Endothelial cell of hepatic sinusoid (primary cell): ENCODE measurements around the gene IGSF1.
"Not testable (repeated sequence)": the region's sequence is repeated elsewhere in the genome, so short reads cannot be mapped to it uniquely, and the experiment has no call there.

Experiments used
- in situ Hi-C: cut with HindIII; loops from 2 replicates; pipeline ENCODE4 v1.10.0; 2017; ENCODE audit warnings: low sequenced_read_pairs

IGSF1 gene

DNA sequence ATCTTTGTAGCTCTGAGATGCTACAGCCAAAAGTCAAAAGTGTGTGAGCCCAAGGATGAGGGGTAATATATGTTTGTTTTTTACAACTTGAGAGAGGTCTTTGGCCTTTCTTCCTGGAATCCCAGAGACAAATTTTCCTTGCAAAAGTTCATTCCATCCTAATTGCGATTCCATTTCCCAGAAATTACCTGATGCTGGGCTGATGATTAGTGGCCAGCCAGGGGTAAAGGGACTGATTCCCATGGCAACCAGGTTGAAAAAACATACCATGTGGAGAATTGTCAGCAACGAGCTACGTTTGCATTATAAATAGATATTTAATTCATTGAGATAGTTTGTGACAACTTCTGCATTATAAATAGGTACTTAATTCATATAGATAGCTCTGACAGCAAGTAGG lies 17.8 kb downstream of the IGSF1 start:
- in situ Hi-C loops: no loop called here

DNA sequence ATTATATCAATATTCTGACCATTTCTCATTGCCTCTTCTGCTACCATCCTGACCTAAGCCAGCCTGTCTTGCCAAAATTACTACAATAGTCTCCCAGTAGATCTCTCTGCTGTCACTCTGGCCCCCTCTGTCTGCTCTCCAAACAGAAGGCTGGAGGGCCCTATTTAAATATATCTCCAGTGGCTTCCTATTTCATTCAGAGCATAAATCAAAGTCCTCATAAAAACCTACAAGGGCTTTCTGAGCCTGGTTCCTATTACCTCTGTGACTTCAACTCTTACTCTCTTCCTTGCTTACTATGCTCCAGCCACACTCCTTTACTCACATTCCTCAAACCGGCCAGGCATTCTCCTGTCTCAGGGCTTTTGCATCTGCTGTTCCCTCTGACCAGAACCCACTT lies 19.0 kb downstream of the IGSF1 start:
- in situ Hi-C loops: no loop called here

DNA sequence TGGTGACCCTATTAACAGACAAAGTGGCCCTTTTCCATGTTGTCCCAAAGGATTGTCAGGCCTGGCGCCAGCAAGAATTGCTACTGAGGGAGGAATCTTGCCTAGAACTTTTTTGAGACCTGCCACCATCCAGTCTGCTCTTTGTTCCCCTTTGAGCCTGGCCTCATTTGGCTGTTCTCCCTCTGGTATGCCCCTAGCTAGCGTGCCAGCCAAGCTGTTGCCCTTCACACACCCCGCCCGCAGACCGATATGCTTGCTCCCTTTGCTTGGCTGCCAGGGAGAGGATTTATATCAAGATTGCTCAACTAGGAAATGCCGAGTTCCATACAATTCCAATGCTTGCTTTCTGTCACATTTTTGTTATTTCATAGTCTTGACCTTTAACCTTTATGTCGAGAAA lies 24.4 kb downstream of the IGSF1 start:
- in situ Hi-C loops: no loop called here

DNA sequence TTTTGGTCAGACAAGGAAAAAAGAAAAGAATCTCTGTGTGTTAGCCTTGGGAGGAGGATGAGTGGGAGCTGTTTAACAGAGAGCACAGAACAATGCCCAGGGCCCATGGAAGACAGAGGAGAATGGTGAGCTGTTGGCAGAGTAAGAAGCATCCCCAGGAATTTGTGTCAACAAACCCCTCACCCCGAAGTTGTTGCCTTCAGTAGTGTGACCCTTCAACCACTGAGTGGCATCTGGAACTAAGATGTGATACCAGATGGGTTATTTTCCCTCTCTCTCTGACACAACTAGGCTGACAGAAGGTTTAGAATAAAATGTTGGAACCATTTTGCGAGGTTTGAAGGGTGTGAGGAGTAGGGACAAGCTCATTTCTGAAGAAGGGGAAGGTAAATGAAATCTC lies 25.1 kb downstream of the IGSF1 start:
- in situ Hi-C loops: no loop called here

DNA sequence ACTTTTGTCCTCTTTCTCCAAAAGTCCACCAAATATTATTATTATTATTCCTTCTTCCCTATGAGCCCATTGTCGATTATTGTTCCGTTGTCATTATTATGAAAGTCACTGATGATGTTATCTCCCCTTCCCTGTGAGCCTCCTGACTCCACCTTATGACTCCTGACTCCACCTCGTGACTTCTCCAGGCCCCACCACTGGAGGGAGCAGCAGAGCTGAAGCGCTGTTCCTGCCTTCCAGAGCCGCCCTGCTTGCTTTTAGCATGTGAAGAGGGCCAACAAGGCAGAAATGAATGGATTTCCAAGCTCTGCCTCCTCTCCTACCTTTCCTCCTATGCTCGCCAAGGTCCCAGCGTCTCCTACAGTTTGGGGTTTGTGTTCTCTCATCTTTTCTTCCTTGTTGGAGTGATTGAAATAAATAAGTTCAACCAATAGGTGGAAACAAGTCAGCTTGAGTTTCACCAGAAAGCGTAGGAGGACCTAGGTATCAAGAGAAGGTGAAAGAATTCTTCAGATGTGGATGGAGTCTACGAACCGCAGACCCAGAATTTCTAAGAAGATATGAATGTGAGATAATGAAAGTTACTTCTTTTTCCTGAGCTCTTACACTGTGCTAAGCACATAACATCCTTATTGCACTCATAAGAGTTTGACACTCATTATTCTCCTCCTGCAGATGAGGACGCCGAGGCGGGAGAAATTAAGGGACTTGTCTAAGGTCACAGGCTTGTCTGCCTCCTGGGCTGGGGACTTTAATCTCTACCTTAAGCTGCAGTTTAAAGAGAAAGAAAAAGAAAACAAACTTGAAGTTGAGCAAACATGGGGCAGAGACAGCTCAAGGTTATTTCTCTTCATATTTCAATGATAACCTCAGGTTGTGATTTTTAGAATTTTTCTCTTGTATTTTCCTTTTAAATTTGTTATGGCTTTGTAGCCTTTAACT lies 26.1 kb downstream of the IGSF1 start:
- in situ Hi-C loops: no loop called here

DNA sequence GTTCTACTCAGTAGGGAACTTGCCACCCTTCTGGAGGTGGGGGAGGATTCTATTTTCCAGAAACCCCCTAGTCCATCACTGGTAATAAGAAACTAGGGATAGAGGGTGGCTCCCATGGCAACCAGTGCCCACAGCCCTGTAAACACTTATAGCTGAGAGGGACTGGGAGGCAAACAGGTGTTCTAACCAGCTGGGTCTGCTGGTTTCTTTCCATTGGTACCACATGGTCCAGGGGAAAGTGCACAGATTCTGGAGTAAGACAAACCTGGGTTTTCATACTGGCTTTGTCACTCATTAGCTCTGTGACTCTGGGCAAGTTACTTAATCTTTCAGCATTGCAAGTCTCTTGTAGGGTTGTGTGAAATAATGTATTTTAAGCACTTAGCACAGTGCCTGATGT lies 26.9 kb downstream of the IGSF1 start:
- in situ Hi-C loops: no loop called here

DNA sequence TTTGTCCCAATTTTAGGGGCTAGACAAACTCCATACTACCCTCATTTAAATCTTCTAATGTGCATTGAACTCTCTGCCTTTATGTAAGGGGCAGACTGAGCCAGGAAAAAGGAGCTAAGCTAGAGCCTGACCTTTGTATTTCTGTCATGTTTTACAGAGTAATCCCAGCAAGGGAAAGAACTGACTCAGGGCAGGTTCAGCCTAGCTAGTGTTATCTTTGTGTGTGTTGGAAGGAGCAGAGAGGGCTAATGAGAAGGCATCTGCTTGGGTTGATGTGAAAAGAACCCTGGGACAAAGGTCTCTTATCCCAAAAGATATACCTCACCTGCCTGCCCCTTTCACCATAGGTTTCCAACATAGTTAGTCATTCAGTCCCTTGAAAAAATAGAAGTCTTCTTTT lies 31.7 kb downstream of the IGSF1 start:
- in situ Hi-C loops: no loop called here

DNA sequence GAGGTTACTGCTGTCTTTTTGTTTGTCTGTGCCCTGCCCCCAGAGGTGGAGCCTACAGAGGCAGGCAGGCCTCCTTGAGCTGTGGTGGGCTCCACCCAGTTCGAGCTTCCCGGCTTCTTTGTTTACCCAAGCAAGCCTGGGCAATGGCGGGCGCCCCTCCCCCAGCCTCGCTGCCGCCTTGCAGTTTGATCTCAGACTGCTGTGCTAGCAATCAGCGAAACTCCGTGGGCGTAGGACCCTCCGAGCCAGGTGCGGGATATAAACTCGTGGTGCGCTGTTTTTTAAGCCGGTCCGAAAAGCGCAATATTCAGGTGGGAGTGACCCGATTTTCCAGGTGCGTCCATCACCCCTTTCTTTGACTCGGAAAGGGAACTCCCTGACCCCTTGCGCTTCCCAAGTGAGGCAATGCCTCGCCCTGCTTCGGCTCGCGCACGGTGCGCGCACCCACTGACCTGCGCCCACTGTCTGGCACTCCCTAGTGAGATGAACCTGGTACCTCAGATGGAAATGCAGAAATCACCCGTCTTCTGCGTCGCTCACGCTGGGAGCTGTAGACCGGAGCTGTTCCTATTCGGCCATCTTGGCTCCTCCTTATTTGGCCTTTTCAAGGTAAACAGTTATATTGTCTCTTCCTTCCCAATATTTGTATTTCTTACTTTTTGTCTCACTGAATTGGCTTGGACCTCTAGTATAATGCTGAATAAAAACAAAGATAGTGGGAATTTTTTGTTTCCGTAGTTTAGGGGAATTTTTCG lies 37.9 kb downstream of the IGSF1 start:
- in situ Hi-C loops: not testable (repeated sequence)

DNA sequence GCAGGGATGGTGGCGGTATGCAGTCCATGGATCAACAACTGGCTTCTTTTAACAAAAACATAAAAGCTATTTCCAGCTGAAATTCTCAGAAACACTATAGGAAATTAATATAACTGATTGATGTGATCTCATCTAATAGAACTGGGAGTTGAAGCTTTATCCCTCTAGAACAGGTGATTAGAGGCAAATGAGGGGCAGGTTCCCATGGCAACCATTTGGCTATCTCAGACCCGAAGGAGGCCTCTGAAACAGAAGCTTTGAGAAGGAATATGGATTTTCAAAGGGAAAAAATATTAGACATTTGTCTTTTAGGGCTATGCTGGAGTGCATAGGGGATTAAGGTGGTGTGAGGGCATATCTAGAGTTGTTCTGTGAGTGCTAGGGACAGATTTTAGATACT lies 50.0 kb downstream of the IGSF1 start:
- in situ Hi-C loops: no loop called here

DNA sequence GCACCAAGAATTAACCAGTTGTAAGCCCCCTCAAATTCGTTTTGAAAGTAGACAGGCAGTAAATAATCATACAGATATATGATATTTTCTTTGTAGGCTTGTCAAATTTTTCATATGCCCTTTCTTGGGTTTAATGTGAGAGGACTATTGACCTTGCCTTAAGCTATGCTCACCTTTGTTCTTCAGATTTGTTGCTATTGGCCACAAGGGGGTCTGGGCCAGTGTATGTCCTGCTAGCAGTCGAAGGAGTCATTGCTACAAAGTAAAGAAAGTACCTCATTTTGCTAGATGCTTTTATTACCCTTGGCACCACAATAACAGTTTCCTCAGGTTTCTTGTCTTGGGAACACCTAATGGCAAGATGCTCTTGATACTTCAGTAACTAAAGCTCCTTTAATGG lies 51.7 kb downstream of the IGSF1 start:
- in situ Hi-C loops: no loop called here

DNA sequence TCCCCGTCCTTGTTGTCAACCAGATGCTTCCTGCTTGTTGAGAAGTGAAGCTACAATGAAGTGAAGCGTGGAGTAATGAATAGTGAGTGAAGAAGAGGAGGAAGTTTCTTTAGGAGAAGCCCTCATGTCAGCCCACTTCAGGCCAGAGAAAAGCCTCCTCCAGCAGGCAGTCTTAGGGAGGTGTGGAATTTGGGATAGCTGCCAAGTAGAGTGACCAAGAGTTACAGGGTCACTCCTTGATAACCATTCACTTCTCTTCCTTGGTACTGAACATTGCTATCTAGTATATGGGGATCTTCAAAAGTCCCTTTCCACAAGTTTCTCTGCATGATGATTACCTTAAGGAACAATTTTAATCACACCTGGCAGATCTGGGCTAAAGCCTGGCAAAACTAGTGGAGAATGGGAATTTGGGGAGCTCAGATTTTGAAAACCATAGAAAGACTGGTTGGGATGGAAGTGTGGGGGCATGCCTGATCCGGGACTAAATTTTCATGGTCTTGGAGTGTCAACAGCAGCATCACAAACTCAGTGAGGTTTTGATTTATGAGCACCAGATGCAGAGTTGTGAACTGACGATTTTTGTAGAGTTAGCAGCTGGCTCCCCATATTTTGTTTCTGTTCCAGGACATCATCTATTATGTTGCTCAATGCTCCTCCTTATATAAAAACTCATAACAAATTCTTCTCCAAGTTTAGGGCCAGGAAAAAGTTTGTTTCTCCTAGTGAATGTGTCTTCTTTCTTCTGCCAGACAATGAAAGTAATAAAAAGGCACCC lies 53.1 kb downstream of the IGSF1 start:
- in situ Hi-C loops: no loop called here

DNA sequence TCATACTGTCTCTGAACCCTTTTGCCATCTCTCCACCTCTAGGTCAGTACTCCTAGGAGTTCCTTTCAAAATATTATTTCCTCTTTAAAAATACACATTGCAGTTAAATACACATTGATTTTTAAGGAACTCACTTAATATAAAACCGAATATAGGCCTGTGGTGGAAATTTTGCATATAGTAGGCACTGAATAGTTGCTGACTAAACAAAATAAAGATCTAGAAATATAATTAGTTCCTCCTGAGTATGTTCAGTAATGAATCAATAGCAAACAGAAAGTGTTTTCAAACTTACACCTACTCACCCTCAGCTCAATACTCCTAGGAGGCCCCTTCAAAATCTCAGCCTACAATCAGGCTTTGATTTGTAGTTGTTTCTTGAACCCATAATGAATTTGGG lies 61.5 kb downstream of the IGSF1 start:
- in situ Hi-C loops: no loop called here

DNA sequence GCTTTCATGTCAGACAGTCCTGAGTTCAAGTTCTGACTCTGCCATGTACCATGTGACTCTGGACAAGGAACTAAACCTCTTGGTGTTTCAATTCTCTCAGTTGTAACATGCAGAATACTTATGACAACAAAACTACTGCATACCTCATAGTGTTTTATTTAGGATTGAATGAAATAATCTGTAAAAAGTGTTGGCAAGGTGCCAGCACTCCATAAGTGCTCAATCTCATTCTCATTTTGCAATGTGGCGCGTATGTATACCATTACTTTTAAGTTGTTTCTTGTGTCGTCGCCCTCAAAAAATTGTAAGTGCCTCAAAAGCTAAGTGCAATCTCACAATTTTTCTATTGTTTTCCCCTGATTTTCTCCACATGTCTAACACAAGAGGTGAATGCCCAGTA lies 62.5 kb downstream of the IGSF1 start:
- in situ Hi-C loops: no loop called here

DNA sequence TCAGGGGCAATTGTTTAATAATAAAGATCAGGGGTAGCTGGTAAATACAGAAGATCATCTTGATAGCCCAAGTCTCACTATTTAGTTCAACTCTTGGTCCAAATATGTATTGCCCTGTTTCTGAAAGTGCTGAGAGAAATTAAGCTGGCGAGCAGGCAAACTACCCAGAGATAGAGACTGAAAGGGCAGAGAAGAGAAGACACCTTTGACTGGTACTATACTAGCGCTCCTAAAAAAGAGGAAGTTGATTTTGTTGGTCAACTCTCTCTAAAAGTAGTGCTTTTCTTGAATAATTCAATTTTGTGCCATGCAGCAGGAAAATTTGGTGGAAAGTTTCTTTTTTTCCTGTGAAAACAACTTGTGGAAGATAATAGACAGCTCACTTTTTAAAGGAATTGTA lies 64.0 kb downstream of the IGSF1 start:
- in situ Hi-C loops: no loop called here
